SK-N-SH treated with all-trans-retinoic acid at 6 μM for 48 hours (cell line): ENCODE data around the gene PPP2R1B.

Experiments
- ATAC-seq: fragments of 200-7000 bp; cut with Tn5 transposase; 3 replicates; pipeline ENCODE4 v1.9.1; 2020; ENCODE audit warnings: mild to moderate bottlenecking, moderate library complexity
- ARNTL ChIP-seq: fragments of 450-650 bp; formaldehyde crosslinking; IDR thresholded peaks from 2 replicates; pipeline ENCODE4 v1.5.0; 2020; ENCODE audit warnings: low read depth, mild to moderate bottlenecking, moderate library complexity, borderline replicate concordance
- BACH2 ChIP-seq: fragments of 250-450 bp; sonication (Bioruptor Pico); IDR thresholded peaks from 2 replicates; pipeline ENCODE4 v1.9.0; 2021; ENCODE audit warnings: mild to moderate bottlenecking, borderline replicate concordance
- CSDC2 ChIP-seq: fragments of 250-450 bp; sonication (Bioruptor Pico); IDR thresholded peaks from 2 replicates; pipeline ENCODE4 v1.5.0; 2020; ENCODE audit warnings: mild to moderate bottlenecking, moderate library complexity
- ESRRG ChIP-seq: fragments of 250-450 bp; sonication (Bioruptor Pico); IDR thresholded peaks from 2 replicates; pipeline ENCODE4 v1.6.1; 2021; ENCODE audit warnings: mild to moderate bottlenecking
- GLIS3 ChIP-seq: fragments of 250-450 bp; sonication (Bioruptor Pico); IDR thresholded peaks from 2 replicates; pipeline ENCODE4 v1.5.0; 2020; ENCODE audit warnings: mild to moderate bottlenecking, moderate library complexity
- ISL1 ChIP-seq: fragments of 250-450 bp; sonication (Bioruptor Pico); IDR thresholded peaks from 2 replicates; pipeline ENCODE4 v2.1.2; 2022; ENCODE audit warnings: mild to moderate bottlenecking, moderate library complexity
- OSR1 ChIP-seq: fragments of 250-450 bp; sonication (Bioruptor Pico); IDR thresholded peaks from 2 replicates; pipeline ENCODE4 v1.8.0; 2022; ENCODE audit warnings: moderate library complexity, mild to moderate bottlenecking, inconsistent platforms
- PPARA ChIP-seq: fragments of 250-450 bp; sonication (Bioruptor Pico); IDR thresholded peaks from 2 replicates; pipeline ENCODE4 v1.5.0; 2020; ENCODE audit warnings: mild to moderate bottlenecking, borderline replicate concordance
- RARB ChIP-seq: fragments of 250-450 bp; sonication (Bioruptor Pico); IDR thresholded peaks from 2 replicates; pipeline ENCODE4 v1.8.0; 2021; ENCODE audit warnings: mild to moderate bottlenecking, moderate library complexity
- SNAI2 ChIP-seq: fragments of 250-450 bp; sonication (Bioruptor Pico); IDR thresholded peaks from 2 replicates; pipeline ENCODE4 v1.5.0; 2020; ENCODE audit warnings: mild to moderate bottlenecking, moderate library complexity
- TCF4 ChIP-seq: fragments of 250-450 bp; sonication (Bioruptor Pico); IDR thresholded peaks from 2 replicates; pipeline ENCODE4 v1.8.0; 2021; ENCODE audit warnings: mild to moderate bottlenecking, moderate library complexity, borderline replicate concordance
- TOX ChIP-seq: fragments of 250-450 bp; sonication (Bioruptor Pico); IDR thresholded peaks from 2 replicates; pipeline ENCODE4 v1.8.0; 2021; ENCODE audit warnings: mild to moderate bottlenecking, moderate library complexity, borderline replicate concordance
- ZC3H10 ChIP-seq: fragments of 250-450 bp; sonication (Bioruptor Pico); IDR thresholded peaks from 2 replicates; pipeline ENCODE4 v1.5.1; 2021; ENCODE audit warnings: mild to moderate bottlenecking, moderate library complexity
- ZFP30 ChIP-seq: fragments of 450-650 bp; formaldehyde crosslinking; IDR thresholded peaks from 2 replicates; pipeline ENCODE4 v1.5.0; 2022; ENCODE audit warnings: mild to moderate bottlenecking, moderate library complexity
- ZNF565 ChIP-seq: fragments of 450-650 bp; formaldehyde crosslinking; conservative IDR thresholded peaks from 2 replicates; pipeline ENCODE4 v1.5.0; 2020; ENCODE audit warnings: low read depth, mild to moderate bottlenecking, moderate library complexity
- ZNF70 ChIP-seq: fragments of 450-650 bp; formaldehyde crosslinking; IDR thresholded peaks from 2 replicates; pipeline ENCODE4 v1.5.0; 2020; ENCODE audit warnings: mild to moderate bottlenecking, moderate library complexity
- ZNF8 ChIP-seq: fragments of 450-650 bp; formaldehyde crosslinking; IDR thresholded peaks from 2 replicates; pipeline ENCODE4 v1.5.0; 2020; ENCODE audit warnings: mild to moderate bottlenecking, moderate library complexity
- TF ChIP-seq, protein P1 (sequence below): fragments of 250-450 bp; sonication (Bioruptor Pico); IDR thresholded peaks from 2 replicates; pipeline ENCODE4 v1.5.1; 2020; ENCODE audit warnings: low read depth, mild to moderate bottlenecking, moderate library complexity
- TF ChIP-seq, protein P2 (sequence below): fragments of 250-450 bp; sonication (Bioruptor Pico); IDR thresholded peaks from 2 replicates; pipeline ENCODE4 v1.5.1; 2021; ENCODE audit warnings: mild to moderate bottlenecking, moderate library complexity
- TF ChIP-seq, protein P3 (sequence below): fragments of 250-450 bp; sonication (Bioruptor Pico); IDR thresholded peaks from 2 replicates; pipeline ENCODE4 v1.8.0; 2021; ENCODE audit warnings: low read depth, mild to moderate bottlenecking, moderate library complexity, borderline replicate concordance
- TF ChIP-seq, protein P4 (sequence below): fragments of 250-450 bp; sonication (Bioruptor Pico); IDR thresholded peaks from 2 replicates; pipeline ENCODE4 v1.5.0; 2020; ENCODE audit warnings: mild to moderate bottlenecking, moderate library complexity

The PPP2R1B gene

DNA sequence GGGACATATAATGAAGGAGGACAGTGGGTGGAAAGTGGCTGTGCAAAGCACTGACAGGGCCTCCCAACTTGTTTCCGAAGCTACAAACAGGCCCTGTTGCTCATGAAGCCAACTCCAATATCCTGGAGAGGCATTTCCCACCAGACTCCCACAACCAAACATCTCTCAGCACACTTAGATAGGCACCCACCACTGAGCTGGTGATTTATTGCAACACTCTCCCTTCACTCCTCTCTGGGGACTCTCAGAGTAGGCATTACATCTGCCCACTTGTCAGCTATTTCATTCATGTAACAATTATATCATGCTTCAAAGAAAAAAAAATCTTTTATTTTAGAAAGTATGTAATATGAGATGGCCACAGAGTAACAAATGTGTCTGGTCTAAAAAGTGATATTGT is 32.1 kb upstream of the PPP2R1B start (continued):
- TF ChIP-seq PPARA (CRISPR knock-in tag): no peak
- TF ChIP-seq SNAI2 (CRISPR knock-in tag): no peak

DNA sequence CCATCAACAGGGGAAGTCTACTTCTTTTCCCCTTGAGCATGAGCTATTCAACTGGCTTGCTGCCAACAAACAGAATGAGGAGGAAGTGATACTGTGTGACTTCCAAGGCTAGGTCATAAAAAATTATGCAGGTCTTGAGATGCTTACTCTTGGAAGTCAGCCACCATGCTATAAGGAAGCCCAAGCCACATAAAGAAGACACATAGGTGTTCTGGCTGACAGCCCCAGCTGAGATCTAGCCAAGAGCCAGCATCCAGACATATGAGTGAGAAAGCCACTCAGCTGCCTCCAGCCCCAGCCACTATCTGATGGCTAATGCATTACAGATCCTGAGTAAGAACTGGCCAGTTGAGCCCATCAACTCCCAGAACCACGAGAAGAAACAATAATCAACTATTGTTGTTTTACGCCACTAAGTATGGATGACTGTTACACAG is 31.0 kb upstream of the PPP2R1B start:
- peak; percentile 17 for ATAC-seq
- no peak for TF ChIP-seq ARNTL
- peak; percentile 93; the same call in 1 of the 2 replicates for TF ChIP-seq ZNF565 (CRISPR knock-in tag)
- no peak for TF ChIP-seq PPARA (CRISPR knock-in tag)
- TF ChIP-seq OSR1 (CRISPR knock-in tag): no peak
- TF ChIP-seq, protein P1, sequence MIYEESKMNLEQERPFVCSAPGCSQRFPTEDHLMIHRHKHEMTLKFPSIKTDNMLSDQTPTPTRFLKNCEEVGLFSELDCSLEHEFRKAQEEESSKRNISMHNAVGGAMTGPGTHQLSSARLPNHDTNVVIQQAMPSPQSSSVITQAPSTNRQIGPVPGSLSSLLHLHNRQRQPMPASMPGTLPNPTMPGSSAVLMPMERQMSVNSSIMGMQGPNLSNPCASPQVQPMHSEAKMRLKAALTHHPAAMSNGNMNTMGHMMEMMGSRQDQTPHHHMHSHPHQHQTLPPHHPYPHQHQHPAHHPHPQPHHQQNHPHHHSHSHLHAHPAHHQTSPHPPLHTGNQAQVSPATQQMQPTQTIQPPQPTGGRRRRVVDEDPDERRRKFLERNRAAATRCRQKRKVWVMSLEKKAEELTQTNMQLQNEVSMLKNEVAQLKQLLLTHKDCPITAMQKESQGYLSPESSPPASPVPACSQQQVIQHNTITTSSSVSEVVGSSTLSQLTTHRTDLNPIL: no peak
- no peak for TF ChIP-seq ESRRG (CRISPR knock-in tag)

DNA sequence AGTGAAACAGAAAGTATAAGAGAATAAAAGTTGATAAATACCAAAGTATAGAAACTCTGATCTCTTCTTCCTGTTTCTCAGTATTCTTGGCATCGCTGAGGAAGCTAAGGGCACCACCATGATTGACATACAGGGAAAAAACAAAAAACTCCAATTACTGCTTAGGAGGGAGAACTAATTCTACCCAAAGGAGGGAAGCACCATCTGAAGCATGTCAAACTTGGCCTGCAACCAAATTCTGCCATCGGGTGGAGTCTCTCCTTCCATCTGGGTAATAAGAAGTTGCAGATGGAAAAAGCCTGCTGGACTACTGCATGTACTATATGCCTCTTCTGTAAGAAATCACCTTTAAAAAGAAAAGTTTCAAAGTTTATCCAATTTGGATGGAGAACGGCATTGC is 30.5 kb upstream of the PPP2R1B start:
- TF ChIP-seq ZNF70 (no peak), ZNF565 (CRISPR knock-in tag) (no peak), GLIS3 (CRISPR knock-in tag) (no peak), ZC3H10 (CRISPR knock-in tag) (no peak)
- TF ChIP-seq, protein P2, sequence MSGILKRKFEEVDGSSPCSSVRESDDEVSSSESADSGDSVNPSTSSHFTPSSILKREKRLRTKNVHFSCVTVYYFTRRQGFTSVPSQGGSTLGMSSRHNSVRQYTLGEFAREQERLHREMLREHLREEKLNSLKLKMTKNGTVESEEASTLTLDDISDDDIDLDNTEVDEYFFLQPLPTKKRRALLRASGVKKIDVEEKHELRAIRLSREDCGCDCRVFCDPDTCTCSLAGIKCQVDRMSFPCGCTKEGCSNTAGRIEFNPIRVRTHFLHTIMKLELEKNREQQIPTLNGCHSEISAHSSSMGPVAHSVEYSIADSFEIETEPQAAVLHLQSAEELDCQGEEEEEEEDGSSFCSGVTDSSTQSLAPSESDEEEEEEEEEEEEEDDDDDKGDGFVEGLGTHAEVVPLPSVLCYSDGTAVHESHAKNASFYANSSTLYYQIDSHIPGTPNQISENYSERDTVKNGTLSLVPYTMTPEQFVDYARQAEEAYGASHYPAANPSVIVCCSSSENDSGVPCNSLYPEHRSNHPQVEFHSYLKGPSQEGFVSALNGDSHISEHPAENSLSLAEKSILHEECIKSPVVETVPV (CRISPR knock-in tag): no peak
- TF ChIP-seq, protein P3, sequence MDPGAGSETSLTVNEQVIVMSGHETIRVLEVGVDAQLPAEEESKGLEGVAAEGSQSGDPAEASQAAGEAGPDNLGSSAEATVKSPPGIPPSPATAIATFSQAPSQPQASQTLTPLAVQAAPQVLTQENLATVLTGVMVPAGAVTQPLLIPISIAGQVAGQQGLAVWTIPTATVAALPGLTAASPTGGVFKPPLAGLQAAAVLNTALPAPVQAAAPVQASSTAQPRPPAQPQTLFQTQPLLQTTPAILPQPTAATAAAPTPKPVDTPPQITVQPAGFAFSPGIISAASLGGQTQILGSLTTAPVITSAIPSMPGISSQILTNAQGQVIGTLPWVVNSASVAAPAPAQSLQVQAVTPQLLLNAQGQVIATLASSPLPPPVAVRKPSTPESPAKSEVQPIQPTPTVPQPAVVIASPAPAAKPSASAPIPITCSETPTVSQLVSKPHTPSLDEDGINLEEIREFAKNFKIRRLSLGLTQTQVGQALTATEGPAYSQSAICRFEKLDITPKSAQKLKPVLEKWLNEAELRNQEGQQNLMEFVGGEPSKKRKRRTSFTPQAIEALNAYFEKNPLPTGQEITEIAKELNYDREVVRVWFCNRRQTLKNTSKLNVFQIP: no peak

DNA sequence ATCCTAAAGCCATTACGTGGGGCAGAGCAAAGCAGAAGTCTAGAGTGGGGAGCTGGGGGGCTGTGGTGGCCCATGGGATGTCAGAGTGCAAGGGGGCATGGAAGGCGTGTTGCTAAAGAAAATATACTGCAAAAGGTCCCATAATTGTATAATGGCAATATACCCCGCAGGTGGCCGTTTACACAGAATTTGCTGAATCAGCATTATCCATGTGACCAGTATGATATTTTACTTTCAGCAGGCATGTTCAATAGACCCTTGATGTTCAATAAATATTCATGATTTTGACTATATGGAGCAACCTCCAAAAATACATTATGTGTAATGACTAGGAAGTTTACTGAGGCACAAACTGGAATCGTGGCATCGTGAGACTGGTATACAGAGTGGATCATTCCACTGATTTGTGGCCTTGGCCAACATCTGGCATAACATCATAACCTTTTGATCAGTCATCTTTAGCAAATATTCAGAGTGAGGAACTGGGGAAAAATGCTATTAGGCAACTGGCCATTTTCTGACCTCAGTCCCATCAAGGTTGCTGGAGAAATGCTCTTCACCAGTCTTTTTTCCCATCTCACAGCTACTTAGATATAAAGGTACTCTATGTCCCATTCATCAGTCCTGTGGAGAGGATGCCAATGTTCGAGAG is 29.3 kb upstream of the PPP2R1B start:
- no peak for ATAC-seq
- no peak for TF ChIP-seq PPARA (CRISPR knock-in tag)
- no peak for TF ChIP-seq BACH2 (CRISPR knock-in tag)
- no peak for TF ChIP-seq ZNF8 (CRISPR knock-in tag)
- no peak for TF ChIP-seq ESRRG (CRISPR knock-in tag)
- no peak for TF ChIP-seq TOX (CRISPR knock-in tag)
- no peak for TF ChIP-seq ZFP30 (CRISPR knock-in tag)
- TF ChIP-seq CSDC2 (CRISPR knock-in tag): no peak
- TF ChIP-seq, protein P3: no peak
- TF ChIP-seq, protein P1: no peak
- no peak for TF ChIP-seq RARB
- no peak for TF ChIP-seq TCF4 (CRISPR knock-in tag)
- no peak for TF ChIP-seq SNAI2 (CRISPR knock-in tag)
- TF ChIP-seq, protein P4, sequence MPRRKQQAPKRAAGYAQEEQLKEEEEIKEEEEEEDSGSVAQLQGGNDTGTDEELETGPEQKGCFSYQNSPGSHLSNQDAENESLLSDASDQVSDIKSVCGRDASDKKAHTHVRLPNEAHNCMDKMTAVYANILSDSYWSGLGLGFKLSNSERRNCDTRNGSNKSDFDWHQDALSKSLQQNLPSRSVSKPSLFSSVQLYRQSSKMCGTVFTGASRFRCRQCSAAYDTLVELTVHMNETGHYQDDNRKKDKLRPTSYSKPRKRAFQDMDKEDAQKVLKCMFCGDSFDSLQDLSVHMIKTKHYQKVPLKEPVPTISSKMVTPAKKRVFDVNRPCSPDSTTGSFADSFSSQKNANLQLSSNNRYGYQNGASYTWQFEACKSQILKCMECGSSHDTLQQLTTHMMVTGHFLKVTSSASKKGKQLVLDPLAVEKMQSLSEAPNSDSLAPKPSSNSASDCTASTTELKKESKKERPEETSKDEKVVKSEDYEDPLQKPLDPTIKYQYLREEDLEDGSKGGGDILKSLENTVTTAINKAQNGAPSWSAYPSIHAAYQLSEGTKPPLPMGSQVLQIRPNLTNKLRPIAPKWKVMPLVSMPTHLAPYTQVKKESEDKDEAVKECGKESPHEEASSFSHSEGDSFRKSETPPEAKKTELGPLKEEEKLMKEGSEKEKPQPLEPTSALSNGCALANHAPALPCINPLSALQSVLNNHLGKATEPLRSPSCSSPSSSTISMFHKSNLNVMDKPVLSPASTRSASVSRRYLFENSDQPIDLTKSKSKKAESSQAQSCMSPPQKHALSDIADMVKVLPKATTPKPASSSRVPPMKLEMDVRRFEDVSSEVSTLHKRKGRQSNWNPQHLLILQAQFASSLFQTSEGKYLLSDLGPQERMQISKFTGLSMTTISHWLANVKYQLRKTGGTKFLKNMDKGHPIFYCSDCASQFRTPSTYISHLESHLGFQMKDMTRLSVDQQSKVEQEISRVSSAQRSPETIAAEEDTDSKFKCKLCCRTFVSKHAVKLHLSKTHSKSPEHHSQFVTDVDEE (CRISPR knock-in tag): no peak
- no peak for TF ChIP-seq ZNF70
- TF ChIP-seq OSR1 (CRISPR knock-in tag): no peak
- no peak for TF ChIP-seq ISL1 (CRISPR knock-in tag)
- TF ChIP-seq ZNF565 (CRISPR knock-in tag): no peak
- no peak for TF ChIP-seq ARNTL
- TF ChIP-seq, all 23 proteins: peak for 0

More for the DNA sequence above, 30.5 kb upstream of the PPP2R1B start:
- ATAC-seq: no peak
